GM20000 (cell line): ENCODE measurements around the gene ZNF341.

Source experiments
- DNase-seq: peaks from one replicate; pipeline ENCODE4 v3.0.0; 2012; ENCODE audit warnings: low spot score
- TF ChIP-seq, protein P1 (sequence below): IDR thresholded peaks from 2 replicates; pipeline ENCODE4 v1.5.1; 2012; ENCODE audit warnings: mild to moderate bottlenecking, control low read depth; ENCODE audit errors: extremely low read depth, missing control alignments

Gene ZNF341

DNA sequence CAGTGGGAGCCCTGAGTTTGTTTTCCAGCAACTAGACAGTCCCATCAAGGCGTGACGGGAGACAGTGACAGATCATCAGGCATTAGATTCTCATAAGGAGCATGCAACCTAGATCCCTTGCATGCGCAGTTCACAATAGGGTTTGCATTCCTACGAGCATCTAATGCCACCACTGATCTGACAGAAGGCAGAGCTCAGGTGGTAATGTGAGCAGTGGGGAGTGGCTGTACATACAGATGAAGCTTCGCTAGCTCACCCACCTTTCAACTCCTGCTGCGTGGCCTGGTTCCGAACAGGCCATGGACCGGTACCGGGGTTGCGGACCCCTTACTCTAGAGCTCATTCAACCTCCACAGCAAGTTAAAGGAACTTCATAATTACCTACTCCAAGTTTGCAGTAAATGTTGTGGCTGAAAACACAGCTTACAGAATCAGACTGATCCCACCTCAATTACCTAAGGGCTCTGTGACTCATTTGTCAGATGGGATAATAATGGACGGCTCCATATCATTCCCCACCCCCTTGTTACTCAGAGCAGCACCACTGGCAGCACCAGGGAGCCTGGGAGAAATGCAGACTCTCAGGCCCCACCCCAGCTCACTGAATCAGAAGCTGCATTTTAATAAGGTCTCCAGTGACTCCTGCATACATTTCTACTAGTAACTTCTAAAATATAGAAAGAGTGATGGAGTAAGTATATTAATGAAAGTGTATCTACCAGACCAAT, 27.4 kb upstream of the ZNF341 start:
- no peak for DNase-seq
- TF ChIP-seq, protein P1, sequence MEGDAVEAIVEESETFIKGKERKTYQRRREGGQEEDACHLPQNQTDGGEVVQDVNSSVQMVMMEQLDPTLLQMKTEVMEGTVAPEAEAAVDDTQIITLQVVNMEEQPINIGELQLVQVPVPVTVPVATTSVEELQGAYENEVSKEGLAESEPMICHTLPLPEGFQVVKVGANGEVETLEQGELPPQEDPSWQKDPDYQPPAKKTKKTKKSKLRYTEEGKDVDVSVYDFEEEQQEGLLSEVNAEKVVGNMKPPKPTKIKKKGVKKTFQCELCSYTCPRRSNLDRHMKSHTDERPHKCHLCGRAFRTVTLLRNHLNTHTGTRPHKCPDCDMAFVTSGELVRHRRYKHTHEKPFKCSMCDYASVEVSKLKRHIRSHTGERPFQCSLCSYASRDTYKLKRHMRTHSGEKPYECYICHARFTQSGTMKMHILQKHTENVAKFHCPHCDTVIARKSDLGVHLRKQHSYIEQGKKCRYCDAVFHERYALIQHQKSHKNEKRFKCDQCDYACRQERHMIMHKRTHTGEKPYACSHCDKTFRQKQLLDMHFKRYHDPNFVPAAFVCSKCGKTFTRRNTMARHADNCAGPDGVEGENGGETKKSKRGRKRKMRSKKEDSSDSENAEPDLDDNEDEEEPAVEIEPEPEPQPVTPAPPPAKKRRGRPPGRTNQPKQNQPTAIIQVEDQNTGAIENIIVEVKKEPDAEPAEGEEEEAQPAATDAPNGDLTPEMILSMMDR, result no peak

DNA sequence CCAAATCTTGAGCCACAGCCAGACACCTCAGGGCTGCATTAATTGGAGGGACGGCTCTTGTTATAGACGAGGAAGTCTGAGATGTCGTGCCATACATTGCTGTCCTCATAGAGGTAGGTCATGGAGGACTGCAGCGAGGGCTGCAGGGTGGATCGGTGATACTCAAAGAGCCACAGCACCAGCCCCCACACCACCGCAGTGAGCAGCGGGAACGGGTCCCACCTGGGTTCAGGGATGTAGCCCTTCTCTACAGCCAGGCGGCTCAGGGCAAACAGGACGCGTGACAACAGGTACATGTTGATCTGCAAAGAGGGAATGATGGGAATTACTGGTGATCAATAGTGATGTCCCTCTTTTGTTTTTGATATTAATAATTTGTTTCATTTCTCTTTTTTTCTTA, 24.1 kb upstream of the ZNF341 start:
- DNase-seq, result no peak
- TF ChIP-seq, protein P1, result no peak

DNA sequence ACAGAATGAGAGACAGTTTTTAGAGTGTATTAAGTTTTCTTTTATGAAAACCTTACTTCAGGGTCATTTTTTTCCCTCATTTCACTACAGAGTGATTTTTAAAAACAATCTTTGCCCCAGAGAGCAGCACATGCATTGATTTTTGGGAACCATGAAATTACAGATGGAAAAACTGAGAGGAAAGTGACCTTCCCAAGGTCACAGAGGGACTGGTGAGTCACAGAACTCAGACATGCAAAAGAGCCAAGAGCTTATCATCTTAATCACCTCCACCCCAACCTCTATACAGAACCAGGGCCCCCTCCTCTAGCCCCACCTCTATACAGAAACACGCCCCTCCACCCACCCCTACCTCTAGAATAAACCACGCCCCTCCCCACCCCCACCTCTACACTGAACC, 22.4 kb upstream of the ZNF341 start:
- TF ChIP-seq, protein P1, result no peak
- no peak for DNase-seq

DNA sequence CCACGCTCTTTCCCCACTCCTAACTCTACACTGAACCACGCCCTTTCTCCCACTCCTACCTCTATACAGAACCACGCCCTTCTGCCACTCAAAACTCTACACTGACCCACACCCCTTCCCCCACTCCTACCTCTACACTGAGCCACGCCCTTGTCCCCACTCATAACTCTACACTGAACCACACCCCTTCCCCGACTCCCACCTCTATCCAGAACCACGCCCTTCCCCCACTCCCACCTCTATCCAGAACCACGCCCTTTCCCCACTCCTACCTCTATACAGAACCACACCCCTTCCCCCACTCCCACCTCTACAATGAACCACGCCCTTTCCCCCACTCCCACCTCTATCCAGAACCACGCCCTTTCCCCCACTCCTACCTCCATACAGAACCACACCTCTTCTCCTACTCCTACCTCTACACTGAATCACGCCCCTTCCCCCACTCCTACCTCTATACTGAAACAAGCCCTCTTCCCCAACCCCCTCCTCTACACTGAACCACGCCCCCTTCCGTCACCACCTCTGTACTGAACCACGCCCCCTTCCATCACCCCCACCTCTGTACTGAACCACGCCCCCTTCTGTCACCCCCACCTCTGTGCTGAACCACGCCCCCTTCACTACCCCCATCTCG, 21.8 kb upstream of the ZNF341 start:
- DNase-seq, result no peak
- TF ChIP-seq, protein P1, result no peak

DNA sequence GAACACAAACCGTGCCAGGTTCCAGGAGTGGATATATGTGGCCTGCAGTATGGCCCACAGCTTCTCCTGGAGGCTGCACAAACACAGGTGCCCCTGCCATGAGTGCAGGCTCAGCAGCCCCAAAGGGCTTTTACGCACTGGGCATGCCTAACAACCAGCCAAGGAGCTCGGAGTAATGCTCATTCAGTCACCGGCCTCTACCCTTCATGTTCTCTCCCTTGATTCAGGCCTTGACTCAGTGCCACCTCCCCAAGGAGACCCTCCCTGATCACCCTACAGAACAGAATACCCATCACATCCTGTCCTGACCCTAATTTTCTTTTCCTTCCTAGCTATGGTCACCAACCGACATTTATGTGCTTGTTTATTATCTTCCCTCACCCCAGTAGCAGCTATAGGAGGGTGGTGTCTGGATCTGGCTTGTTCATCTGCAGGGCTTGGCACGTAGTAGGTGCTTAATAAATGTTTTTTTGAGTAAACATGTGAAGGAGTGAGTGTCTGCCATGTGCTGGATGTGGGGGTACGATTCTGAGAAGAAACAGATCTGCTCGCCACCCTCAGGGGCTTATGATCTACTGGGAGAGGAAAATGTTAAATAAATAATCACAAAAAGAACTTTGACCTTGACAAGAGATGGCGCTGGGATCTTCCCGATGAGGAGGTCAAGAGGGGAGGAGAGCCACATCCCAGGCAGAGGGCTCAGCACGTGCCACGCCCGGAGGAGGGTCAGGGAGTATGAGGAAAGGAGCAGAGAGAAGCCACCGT, 20.9 kb upstream of the ZNF341 start:
- no peak for DNase-seq
- TF ChIP-seq, protein P1, result no peak

DNA sequence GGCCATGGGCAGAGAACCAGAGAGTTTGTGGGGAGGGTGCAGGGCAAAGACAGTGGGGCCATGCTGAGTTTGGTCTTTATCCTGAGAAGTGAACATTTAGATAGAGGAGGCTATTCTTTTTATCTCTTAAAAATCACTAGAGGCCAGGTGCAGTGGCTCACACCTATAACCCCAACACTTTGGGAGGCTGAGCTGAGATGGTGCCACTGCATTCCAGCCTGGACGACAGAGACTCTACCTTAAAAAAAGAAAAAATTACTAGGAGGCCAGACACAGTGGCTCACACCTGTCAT, 20.4 kb upstream of the ZNF341 start:
- TF ChIP-seq, protein P1, result no peak
- DNase-seq, result no peak

DNA sequence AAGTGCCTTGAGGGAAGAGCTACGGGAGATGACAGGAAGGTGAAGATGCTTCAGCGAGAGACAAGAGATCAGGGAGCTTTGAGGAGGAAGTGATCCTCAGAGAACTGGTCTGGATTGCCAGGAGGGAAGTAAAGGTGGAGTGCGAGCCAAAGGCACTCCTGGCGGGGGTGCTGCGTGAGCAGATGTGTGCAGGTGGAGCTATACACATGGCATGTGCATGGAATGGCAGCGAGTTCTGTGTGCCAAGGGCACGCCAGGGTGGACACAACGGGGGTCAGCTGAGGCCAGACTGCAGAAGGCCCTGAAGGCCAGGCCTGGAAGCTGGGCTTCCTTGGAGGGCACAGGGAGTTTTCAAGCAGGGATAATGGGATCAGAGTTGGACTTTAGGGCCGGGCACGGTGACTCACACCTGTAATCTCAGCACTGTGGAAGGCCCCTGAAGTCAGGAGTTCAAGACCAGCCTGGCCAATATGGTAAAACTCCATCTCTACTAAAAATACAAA, 17.9 kb upstream of the ZNF341 start:
- no peak for DNase-seq
- TF ChIP-seq, protein P1, result no peak
